Amygdala (tissue), 56 donors: ENCODE data around the gene PNMA8C.
"Not testable (repeated sequence)": the region's sequence is repeated elsewhere in the genome, so short reads cannot be mapped to it uniquely, and the experiment has no call there.

ENCODE experiments used
- DNase-seq, 56 donors: peaks; one replicate each; lab custom pipeline; 2025; lab: John Stamatoyannopoulos, UW

The PNMA8C gene

DNA sequence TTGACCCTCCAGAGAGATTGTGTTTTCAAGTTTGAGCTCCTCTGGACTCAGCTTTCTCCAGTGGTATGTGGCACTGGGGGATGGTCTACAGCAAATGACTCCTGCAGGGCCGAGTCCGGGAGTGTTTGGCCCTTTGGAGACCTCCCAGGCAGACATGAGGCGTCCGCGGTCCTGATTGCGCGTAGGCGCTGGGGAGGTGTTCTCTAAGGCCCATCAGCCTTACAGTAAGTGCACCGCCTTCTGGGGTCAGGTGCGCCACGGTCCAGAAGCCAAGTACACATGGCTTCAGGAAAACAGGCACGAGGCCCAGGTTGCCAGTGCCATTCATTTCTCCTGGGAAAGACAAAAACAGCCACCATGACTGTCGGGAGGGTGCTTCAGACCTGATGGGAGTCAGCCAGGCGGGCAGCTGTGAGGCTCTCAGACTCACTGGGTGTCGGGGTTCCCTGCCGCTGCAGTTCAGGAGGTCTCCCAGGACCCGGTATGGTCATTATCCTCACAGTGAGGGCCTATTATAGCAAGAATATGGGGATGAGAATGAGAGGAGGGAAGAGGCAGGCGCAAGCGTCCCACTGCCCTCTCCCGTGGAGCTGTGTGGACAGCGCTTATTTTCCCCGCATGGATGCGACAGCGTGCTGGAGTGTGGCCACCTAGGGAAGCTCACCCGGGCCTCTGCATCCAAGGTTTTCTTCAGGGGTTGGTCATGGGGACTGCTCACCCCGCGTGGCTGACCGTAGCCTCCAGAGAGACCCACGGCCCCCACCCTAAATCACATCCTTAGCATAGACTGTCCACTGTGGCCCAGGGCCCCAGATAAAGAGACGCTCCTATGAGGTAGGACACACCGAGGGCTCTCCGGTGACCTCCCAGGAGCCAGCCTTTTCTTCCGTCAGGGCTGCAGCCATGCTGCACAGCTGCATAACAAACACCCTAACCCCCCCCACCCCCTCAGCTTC, 37.2 kb downstream of the PNMA8C start:
- DNase-seq: no peak

DNA sequence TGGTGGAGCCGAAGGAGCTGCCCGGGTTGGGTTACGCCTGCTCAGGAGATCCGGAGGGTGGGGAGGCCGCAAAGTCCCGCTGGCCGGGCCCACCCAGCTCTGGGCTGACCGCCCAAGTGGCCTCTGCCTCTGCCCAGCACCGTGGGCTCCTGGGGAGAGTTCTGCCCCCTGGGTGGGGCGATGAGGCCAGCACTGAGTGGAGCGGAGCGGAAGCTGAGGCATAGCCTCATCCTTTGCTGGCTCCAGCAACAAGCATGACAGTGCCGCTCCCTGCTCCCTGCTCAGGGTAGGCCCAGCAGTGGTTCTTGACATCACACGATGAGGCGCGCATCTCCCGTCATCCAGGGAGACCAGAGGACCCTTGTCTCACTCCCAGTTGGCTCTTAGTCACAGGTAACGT, 37.9 kb downstream of the PNMA8C start:
- DNase-seq: no peak

DNA sequence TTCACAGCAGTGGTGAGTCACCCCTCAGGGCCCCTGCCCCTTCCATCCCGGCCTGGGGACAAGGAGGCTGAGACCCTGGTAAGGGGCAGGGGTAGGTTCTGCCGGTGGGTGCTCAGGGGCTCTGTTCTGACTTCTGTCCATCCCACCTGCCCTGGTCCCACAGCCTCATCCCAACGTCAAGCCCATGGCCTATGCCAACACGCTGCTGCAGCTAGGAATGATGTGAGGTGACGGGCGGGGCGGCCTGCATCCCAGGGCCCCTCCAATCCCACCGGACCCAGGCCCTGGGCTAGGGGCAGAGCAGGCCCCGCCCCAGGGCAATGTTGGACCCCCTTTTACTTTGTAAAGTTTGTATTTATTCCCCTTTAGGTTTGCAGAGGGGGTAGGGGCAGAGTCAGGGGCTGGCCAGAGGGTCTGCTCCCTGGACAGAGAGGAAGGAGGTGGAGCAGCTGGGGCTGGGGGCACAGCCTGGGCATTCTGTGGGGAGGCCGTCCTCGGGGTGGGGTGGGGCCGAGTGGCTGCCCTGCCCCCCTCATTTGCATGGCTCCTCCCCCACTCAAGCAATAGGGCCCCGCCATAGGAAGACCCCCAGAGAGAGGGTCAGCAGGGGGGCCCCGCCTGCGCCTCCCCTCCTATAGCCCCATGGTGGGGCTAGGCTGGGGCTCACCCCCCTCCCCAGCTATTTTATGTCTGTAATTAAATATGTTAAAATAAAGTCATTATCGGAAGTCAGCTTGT, 38.4 kb downstream of the PNMA8C start:
- no peak for DNase-seq

DNA sequence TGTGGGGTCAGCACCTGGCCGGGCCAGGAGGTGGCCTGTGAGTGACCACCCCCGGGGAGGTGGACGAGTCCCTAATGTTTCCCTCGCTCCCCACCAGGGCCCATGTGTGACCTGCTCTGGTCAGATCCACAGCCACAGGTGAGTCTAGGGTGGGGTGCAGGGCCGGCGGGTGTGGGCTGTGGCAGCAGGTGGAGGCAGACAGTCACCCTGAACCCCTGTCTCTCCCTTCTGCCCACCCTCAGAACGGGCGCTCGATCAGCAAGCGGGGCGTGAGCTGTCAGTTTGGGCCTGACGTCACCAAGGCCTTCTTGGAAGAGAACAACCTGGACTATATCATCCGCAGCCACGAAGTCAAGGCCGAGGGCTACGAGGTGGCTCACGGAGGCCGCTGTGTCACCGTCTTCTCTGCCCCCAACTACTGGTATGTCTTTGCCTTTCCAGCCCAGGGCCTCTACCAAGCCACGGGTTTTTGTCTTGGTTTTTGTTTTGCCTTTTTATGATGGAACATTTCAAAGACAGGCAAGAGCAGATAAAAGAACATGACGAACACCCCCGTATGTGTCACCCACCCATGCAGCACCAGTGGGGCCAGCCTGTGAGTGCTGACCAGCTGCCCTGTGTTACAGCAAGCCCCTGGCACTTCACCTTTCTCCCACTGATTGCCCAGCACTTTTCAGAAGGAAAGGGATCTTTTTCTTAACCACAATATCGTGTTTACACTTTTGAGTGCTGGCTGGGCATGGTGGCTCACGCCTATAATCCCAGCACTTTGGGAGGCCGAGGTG, 40.2 kb downstream of the PNMA8C start:
- DNase-seq: no peak

DNA sequence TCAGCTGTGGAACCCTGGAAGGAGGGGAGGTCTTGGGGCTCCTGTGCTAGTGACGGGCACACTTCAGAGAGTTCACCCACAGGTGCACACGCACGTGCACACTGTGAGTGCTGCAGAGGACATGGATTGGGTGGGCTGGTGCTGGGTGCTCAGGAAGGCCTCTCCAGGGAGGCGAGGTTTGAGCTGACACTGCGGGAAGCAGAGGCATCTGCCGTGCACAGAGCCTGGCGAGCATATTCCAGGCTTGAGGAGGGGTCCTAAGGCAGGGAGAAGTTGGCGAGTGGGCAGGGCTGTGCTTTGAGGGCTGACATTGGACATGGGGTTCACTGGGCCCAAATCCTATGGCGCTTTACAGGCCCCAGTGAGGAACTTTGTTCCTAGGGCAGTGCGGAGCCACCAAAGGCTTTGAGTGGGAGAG, 41.0 kb downstream of the PNMA8C start:
- DNase-seq: no peak

DNA sequence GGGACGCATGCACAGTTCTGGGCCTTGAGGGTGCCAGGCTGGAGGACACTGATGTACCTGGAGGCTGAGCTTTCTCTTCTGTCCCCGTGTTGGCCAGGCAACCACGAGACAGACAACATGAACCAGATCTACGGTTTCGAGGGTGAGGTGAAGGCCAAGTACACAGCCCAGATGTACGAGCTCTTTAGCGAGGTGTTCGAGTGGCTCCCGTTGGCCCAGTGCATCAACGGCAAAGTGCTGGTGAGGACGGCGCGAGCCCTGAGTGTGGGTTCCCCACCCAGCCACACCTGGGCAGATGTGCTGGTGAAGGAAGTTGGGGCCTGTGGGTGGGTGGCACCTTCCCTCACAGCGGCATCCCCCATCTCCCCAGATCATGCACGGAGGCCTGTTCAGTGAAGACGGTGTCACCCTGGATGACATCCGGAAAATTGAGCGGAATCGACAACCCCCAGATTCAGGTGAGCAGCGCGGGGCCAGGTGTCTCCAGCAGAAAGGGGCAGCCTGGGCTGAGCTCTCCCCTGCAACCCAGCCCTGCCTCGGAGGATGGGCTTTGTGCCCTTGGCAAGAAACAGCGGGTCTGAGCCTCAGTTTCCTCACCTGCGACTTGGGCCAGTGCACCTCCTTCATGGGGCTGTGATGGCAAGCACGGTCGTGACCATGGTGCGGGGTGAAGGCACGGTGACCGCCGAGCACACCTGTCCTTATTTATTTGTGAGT, 41.6 kb downstream of the PNMA8C start:
- DNase-seq: no peak

DNA sequence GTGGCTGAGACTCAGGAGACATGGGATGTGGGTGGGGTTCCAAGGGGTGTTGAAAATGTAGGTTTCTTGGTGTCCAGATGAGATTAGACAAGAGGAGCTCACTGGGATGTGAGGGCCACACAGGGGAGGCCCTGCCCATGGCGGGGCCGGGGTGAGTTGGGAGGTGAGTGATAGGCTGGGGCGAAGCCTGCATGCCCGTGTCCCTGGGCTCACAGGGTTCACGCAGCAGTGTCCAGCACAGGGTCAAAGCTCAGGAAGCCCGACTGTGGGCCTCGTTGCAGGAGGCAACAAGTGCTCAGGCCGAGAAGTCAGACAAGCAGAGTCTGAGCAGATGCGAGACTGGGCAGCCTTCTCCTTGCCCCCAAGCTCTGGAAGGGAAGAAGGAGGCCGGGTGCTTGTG, 42.6 kb downstream of the PNMA8C start:
- no peak for DNase-seq

DNA sequence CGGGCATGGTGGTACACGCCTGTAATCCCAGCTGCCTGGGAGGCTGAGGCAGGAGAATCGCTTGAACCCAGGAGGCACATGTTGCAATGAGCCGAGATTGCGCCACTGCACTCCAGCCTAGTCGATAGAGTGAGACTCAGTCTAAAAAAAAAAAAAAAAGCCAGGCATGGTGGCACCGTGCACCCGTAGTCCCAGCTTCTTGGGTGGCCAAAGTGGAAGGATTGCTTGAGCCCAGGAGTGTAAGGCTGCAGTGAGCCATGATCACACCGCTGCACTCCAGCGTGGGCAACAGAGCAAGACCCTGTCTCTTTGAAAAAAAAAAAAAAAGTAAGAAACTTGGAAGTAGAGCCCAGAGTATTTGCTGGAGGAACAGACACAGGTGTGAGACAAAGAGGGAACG, 43.1 kb downstream of the PNMA8C start:
- DNase-seq: no peak

DNA sequence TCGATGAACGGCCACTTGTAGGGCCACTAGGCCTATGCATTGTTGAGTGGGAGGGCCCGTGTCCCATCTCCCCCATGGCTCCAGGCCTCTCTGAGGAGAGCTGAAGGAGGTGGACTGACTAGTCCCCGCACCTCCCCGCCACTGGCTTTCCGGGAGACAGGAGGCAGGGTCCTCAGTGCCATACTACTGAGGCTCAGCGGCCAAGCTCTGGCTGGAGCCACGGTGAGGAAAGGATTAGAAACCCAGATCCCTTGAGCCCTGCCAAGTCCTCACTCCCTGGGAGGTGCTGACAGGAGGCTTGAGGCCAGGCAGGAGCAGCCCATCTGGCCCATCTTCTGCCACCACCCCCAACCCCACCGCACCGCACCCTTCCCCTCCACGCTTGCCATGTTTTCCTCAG, 44.3 kb downstream of the PNMA8C start:
- no peak for DNase-seq

DNA sequence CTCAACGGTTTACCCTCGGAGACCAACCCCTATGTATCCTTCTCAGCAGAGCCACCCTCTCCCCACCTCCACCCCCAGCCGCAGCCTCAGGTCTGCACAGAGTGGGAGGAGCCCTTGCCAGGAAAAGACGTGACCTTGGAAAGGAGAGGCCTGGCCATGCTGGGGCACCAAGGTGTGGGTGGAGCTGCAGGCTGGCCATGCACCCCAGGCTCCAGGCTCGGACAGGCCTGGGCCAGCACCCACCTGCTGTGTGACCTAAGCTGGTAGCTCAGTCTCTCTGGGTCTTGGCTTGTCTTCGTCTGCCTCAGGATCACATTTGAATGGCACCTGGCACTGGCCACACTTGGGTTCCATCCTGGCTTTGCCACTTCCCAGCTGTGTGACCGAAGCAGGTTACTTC, 44.9 kb downstream of the PNMA8C start:
- no peak for DNase-seq

DNA sequence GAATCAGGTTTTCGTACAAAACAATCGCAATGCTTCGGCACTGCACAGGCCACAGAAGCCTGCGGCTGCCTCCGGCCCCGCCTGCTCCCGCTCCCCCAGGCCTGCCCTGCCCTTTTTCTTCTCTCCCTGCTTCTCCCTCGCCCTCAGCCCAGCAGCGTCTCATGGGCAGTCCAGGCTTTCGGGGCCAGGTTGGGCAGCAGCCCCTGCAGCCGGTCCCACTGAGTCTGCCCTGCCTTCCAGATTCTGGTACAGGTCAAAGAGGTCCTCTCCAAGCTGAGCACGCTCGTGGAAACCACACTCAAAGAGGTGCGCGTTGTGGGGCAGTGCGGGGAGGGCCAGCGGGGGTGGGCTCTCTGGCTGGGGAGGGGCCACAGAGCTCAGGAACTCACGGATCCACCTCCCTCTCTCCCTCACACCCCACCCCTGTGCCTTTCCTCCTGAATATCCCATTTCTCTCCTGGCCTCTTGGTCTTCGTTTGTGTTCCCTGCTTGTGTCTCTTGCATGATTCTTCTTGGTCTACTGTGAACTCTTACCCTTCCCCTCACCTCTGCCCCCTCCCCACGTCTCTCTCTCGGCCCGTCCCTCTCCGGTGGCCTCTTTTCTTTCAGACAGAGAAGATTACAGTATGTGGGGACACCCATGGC, 45.4 kb downstream of the PNMA8C start:
- DNase-seq: no peak

DNA sequence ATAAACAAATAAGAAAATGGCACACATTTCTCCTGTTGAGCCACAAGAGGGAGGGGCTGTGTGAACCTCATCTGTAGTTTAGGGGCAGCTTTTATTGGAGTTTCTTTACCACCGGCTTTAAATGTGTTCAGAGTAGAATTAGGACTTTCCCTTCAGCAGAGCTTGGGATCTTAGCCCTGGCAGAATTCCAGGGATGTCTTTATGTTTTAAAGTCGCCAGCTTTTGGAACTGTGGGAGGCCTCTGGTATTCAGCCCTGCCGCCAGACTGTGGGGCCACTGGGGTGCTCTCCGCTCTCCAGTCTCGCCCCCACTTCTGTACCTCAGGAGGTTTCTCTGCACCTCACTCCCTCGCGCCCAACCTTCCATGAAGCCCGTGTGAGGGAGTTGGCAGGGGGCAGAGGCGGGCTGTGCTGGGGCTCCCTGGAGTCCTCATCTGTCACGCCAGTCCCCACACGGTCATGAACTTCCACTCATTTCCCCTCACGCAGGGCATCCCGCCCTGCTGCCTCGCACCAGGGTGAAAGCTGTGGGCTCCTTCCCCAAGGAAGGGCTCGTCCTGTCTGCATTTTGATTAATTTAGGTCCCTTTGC, 46.9 kb downstream of the PNMA8C start:
- DNase-seq: no peak

DNA sequence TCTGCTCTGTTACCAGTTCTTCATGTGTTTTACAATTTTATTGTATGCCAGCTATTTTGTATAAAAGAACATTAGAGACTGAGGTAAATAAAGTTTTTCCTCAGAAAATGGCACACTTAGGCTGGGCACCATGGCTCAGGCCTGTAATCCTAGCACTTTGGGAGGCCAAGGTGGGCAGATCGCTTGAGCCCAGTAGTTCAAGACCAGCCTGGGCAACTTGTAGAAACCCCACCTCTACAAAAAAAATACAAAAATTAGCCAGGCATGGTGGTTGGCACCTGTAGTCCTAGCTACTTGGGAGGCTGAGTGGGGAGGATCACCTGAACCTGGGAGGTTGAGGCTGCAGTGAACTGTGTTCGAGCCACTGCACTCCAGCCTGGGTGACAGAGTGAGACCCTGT, 47.4 kb downstream of the PNMA8C start:
- no peak for DNase-seq

DNA sequence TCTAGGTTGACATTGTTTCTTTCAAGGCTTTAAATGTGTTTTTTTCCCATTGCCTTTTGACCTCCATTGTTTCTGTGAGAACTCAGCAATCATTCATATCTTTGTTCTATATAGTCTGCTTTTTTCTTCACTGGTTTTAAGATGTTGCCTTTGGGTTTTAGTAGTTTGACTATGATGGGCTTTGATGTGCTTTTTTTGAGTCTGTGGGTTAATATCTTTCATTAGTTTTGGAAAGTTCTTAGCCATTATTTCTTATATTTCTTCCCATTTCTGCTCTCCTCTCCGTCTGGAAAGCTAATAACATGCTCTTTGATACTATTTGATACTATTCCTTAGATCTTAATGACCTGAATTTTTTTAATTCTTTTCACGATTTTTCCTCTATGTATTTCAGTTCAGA, 48.0 kb downstream of the PNMA8C start:
- no peak for DNase-seq

DNA sequence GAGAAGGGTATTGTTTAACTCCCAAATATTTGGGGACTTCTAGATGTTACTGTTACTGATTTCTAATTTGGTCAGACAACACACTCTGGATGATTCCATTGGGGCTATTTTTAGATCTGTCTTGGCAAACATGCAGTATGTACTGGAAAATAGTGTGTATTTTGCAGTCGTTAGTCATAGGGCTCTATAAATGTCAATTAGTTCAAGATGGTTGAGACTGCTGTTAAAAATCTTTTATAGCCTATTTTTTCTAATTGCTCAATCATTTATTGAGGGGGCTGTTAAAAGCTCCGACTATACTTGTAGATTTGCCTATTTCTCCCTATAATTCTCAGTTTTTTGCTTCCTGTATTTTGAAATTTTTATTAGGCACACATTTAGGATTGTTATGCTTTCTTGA, 50.5 kb downstream of the PNMA8C start:
- DNase-seq: no peak

DNA sequence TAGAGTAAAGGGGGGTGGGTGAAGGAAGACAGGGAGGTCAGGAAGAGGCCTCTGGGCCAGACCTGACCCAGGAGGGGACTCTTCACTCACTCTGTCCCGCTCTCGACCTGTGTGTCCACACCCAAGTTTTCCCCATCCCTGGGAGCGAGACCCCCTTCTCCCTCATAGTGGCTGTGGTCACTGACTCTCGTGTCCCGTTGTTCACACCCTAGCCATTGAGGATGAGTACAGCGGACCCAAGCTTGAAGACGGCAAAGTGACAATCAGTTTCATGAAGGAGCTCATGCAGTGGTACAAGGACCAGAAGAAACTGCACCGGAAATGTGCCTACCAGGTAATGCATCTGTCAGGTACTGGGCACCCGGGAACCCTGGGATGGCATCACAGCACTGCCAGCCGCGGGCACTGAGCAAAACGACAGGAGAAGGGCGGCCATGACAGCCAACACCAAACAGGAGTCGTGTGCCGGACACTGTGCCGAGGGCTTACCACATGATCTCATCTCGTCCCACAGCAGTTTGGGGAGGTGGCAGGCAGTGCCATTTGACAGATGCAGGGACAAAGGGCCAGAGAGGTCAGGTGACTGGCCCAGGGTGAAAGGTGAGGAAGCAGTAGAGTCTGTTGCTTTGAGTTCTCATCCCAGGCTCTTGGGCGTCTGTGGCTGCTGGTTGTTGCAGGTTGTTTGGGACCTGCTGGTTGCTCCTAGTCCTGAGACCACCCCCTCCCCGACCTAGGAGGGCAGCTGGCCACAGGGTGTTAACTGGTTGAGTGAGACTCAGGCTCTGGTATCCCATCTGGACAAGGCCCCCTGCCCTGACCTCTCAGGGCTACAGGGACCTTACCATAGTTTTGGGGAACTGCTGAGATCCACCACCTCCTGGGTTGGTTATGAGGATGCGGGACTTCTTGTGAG, 52.2 kb downstream of the PNMA8C start:
- no peak for DNase-seq

DNA sequence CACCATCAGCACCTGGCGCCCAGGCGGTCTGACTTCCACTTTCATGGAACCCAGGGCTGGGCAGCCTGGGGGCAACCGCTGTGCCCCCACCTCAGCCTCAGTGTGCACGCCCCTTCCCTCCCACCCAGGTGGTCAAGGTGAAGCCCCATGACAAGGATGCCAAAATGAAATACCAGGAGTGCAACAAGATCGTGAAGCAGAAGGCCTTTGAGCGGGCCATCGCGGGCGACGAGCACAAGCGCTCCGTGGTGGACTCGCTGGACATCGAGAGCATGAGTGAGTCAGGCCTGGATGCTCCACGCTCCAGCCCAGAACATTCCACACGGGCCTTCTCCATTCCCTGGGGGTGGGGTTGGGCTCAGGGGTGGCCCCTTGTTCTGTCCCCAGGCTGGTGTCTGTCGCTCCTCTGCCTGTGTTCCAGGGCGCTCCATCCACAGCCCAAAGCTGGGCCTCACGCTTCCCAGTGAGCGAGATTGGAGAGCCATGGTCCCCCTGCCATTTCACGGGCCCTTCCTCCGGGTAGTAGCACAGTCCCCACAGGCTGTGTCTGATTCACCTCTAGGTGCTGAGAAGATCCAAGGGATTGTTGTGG, 53.2 kb downstream of the PNMA8C start:
- DNase-seq: not testable (repeated sequence)
